ENCODE measurements around the gene SPTAN1. TPM values are rescaled to one million over a fixed set of nuclear protein-coding genes. Genes with fewer than 3 reads are reported as not detected.

SPTAN1 gene

DNA sequence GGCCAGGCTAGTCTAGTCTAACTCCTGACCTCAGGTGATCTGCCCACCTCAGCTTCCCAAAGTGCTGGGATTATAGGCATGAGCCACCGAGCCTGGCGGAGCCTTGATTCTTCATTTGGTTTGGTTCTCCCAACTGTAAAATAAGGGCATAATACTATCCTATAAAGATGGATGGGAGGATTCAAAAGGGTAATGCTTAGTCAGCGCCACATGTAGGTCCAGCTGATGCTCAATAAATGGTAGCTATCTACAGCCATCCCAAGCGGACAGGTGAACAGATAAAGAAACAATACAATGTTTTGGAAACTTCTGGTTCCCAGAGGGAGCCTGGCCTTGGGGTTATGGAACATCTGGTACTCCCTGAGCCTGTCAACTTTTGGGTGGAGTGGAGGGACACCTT is 123.0 kb downstream of the SPTAN1 start:
- Histone ChIP-seq H3K4me2 (ENCODE audit: low read length, poor library complexity, severe bottlenecking) (no peak overlapping the region), H4K91ac (ENCODE audit: low read length) (no peak overlapping the region), H2BK5ac (ENCODE audit: low read depth, low read length, poor library complexity, severe bottlenecking) (no peak overlapping the region), H3K23ac (ENCODE audit: low read length in 2 of 2) (no peak overlapping the region), H3K9ac (ENCODE audit: low read length) (no peak overlapping the region), H3K4me3 (ENCODE audit: insufficient read depth in 1 of 2, low read depth in 1 of 2, low read length in 2 of 2) (no peak overlapping the region), H2BK120ac (ENCODE audit: low read depth, low read length) (no peak overlapping the region), H2BK12ac (ENCODE audit: low read length in 2 of 2) (no peak overlapping the region), H2BK15ac (ENCODE audit: low read depth, poor library complexity, severe bottlenecking) (no peak overlapping the region), H2AK5ac (ENCODE audit: low read length, severe bottlenecking) (no peak overlapping the region), H4K8ac (ENCODE audit: low read length) (no peak overlapping the region), H3K79me1 (replicated peaks; ENCODE audit: low read length, poor library complexity, severe bottlenecking) (peaks cover 9% of the 10 kb centered on the region), H2AFZ (ENCODE audit: low read depth, low read length) (no peak overlapping the region), H3K27ac (ENCODE audit: low read length, poor library complexity, severe bottlenecking) (no peak overlapping the region), H3K4ac (ENCODE audit: low read depth in 1 of 2, low read length in 2 of 2) (no peak overlapping the region), H3K9me3 (ENCODE audit: control insufficient read depth, low read length) (no peaks in the 10 kb centered on the region), H3K27me3 (ENCODE audit: control insufficient read depth in 1 of 2, insufficient read depth in 1 of 2, low read length in 2 of 2) (no peaks in the 10 kb centered on the region), H3K4me1 (ENCODE audit: control insufficient read depth, insufficient read depth, low read depth, low read length) (peaks cover 2% of the 10 kb centered on the region), H3K36me3 (ENCODE audit: control insufficient read depth in 1 of 2, insufficient read depth in 2 of 2, low read depth in 1 of 2, low read length in 2 of 2) (peaks cover 0 to 5% of the 10 kb centered on the region in 2 experiments), H3K18ac (ENCODE audit: low read depth in 1 of 2, low read length in 2 of 2) (no peak overlapping the region), H3K14ac (ENCODE audit: low read length in 2 of 2) (no peak overlapping the region)
- WGBS = 100% methylated on average over 4 of the region's 4 CpGs
- DNase-seq = no peak

DNA sequence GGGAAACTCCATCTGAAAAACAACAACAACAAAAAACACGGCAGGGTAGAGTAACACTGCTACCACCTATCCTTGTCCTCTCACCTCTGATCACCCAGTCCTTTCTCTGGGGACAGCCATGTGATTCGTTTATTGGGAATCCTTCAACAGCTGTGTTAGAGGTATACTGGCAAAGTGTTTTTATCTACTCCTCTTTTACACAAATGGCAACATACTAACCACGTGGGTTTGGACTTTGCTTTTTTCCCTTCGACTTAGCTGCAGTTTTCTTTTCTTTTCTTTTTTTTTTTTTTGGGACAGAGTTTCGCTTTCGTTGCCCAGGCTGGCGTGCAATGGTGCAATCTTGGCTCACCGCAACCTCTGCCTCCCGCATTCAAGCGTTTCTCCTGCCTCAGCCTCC is 125.4 kb downstream of the SPTAN1 start:
- no peak overlapping the region for H3K9ac ChIP-seq (ENCODE audit: low read length)
- WGBS = 90% methylated on average over 10 of the region's 10 CpGs
- no peak for DNase-seq
- H4K91ac ChIP-seq (ENCODE audit: low read length) = no peak overlapping the region
- no peak overlapping the region for H2AFZ ChIP-seq (ENCODE audit: low read depth, low read length)
- no peak overlapping the region for H3K4me2 ChIP-seq (ENCODE audit: low read length, poor library complexity, severe bottlenecking)
- no peaks in the 10 kb centered on the region for H3K27me3 ChIP-seq (ENCODE audit: control insufficient read depth in 1 of 2, insufficient read depth in 1 of 2, low read length in 2 of 2)
- no peak overlapping the region for H4K8ac ChIP-seq (ENCODE audit: low read length)
- no peak overlapping the region for H3K18ac ChIP-seq (ENCODE audit: low read depth in 1 of 2, low read length in 2 of 2)
- H3K4me1 ChIP-seq (ENCODE audit: control insufficient read depth, insufficient read depth, low read depth, low read length) = peaks cover 5% of the 10 kb centered on the region
- no peak overlapping the region for H2BK5ac ChIP-seq (ENCODE audit: low read depth, low read length, poor library complexity, severe bottlenecking)
- no peak overlapping the region for H3K27ac ChIP-seq (ENCODE audit: low read length, poor library complexity, severe bottlenecking)
- H2BK15ac ChIP-seq (ENCODE audit: low read depth, poor library complexity, severe bottlenecking) = no peak overlapping the region
- H3K36me3 ChIP-seq (ENCODE audit: control insufficient read depth in 1 of 2, insufficient read depth in 2 of 2, low read depth in 1 of 2, low read length in 2 of 2) = peaks cover 0 to 8% of the 10 kb centered on the region in 2 experiments
- H2BK12ac ChIP-seq (ENCODE audit: low read length in 2 of 2) = no peak overlapping the region
- H3K4me3 ChIP-seq (ENCODE audit: insufficient read depth in 1 of 2, low read depth in 1 of 2, low read length in 2 of 2) = no peak overlapping the region
- H3K4ac ChIP-seq (ENCODE audit: low read depth in 1 of 2, low read length in 2 of 2) = no peak overlapping the region
- H3K23ac ChIP-seq (ENCODE audit: low read length in 2 of 2) = no peak overlapping the region
- no peak overlapping the region for H2AK5ac ChIP-seq (ENCODE audit: low read length, severe bottlenecking)
- peaks cover 17% of the 10 kb centered on the region for H3K79me1 ChIP-seq (replicated peaks; ENCODE audit: low read length, poor library complexity, severe bottlenecking)
- no peak overlapping the region for H3K14ac ChIP-seq (ENCODE audit: low read length in 2 of 2)
- H3K9me3 ChIP-seq (ENCODE audit: control insufficient read depth, low read length) = no peaks in the 10 kb centered on the region
- no peak overlapping the region for H2BK120ac ChIP-seq (ENCODE audit: low read depth, low read length)

Small RNA genes lying within 50 kb of the gene (small RNA-seq; reads per million reads assigned to genes)
- gene RNU7-171P (ENCODE audit: low read depth) = not detected

Data from mesenchymal stem cell (in vitro differentiated cells and primary cell).